HuH-7 (cell line): Measurements from ENCODE around the gene CFAP157.
A peak's percentile ranks its signal among the peaks of the same experiment; 100 is the strongest.

Experiments used
- DNase-seq: peaks from one replicate; pipeline ENCODE4 v3.0.0; 2011; ENCODE audit warnings: low spot score

The CFAP157 gene

GRCh38 chr9:127762111-127762676 is 55.4 kb downstream of the CFAP157 start:
- no peak for DNase-seq

- DNase-seq, result peak; percentile 81
Observed at GRCh38 chr9:127763918-127764384, 57.2 kb downstream of the CFAP157 start.

GRCh38 chr9:127765418-127765817 is 58.6 kb downstream of the CFAP157 start:
- no peak for DNase-seq
